ENCODE data around the gene SYNPR. TPM values are rescaled to one million over a fixed set of nuclear protein-coding genes. Genes with fewer than 3 reads are reported as not detected.

Gene SYNPR
- total and polyA plus RNA-seq, 2 donors from 2014 or later: not detected

DNA sequence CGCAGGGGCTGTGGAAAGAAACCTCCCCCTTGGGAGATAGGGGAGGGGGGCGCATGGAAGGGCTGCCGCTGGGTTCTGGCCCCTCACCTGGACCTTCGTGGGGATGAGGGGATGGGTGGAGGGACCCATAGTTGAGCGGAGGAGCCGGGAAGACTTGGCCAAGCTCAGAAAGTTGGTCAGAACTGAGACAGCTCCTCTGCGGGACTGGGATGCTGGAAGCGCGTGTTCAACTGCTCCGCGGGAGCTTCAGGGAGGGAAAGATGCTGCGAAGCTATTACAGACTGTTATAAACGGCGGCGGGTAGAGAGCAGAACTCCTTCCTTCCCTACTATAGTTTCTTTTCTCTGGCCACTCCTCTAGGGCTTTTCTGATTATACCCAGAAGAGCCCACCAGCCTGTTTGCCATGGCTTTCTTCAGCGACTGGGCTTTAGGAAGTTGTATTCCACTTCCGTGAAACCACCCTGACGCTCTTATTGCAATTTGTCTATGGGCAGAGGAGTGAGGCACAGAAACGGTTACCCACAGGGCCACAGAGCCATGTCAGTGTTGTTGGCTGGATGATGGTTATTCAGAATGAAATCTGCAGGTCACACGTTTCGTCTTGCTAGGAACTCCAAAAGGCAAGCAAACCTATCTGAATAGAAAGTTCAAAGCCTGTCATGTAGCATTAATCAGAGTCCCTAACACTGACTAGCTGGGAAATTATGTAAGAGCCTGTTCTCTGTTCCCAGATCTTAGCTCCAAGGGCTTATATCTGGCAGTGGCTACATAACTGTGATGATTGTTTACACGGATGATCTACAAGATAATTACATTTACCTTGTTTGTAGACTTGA is 1.1 kb downstream of the SYNPR start:
- no peaks in the 10 kb centered on the region for H3K9me3 ChIP-seq (ENCODE audit: control insufficient read depth in 2 of 3, insufficient read depth in 1 of 3, low read length in 3 of 3)
- H3K27ac ChIP-seq (ENCODE audit: low read depth in 2 of 2, low read length in 2 of 2): no peak overlapping the region
- FAIRE-seq: no peak
- H3K27me3 ChIP-seq (ENCODE audit: control insufficient read depth, insufficient read depth, low read length): peaks cover 20% of the 10 kb centered on the region
- H3K9ac ChIP-seq (ENCODE audit: low read length in 3 of 3): no peak overlapping the region
- intact Hi-C loops (cut with DNase I): no loop called here
- TF ChIP-seq, protein P1, sequence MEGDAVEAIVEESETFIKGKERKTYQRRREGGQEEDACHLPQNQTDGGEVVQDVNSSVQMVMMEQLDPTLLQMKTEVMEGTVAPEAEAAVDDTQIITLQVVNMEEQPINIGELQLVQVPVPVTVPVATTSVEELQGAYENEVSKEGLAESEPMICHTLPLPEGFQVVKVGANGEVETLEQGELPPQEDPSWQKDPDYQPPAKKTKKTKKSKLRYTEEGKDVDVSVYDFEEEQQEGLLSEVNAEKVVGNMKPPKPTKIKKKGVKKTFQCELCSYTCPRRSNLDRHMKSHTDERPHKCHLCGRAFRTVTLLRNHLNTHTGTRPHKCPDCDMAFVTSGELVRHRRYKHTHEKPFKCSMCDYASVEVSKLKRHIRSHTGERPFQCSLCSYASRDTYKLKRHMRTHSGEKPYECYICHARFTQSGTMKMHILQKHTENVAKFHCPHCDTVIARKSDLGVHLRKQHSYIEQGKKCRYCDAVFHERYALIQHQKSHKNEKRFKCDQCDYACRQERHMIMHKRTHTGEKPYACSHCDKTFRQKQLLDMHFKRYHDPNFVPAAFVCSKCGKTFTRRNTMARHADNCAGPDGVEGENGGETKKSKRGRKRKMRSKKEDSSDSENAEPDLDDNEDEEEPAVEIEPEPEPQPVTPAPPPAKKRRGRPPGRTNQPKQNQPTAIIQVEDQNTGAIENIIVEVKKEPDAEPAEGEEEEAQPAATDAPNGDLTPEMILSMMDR (IDR thresholded peaks at IDR 0.05; ENCODE audit: borderline replicate concordance, extremely low read depth, insufficient read depth): no peak
- H3K4me1 ChIP-seq (ENCODE audit: control insufficient read depth in 2 of 3, insufficient read depth in 2 of 3, low read depth in 1 of 3, low read length in 3 of 3): no peaks in the 10 kb centered on the region
- H3K4me3 ChIP-seq (ENCODE audit: low read length in 3 of 3): no peak overlapping the region
- no peaks in the 10 kb centered on the region for H3K36me3 ChIP-seq (ENCODE audit: control insufficient read depth in 2 of 3, insufficient read depth in 3 of 3, low read length in 3 of 3)
- DNase-seq: peak in 3 of 5 donors; percentile 22 to 48 (median 27)

DNA sequence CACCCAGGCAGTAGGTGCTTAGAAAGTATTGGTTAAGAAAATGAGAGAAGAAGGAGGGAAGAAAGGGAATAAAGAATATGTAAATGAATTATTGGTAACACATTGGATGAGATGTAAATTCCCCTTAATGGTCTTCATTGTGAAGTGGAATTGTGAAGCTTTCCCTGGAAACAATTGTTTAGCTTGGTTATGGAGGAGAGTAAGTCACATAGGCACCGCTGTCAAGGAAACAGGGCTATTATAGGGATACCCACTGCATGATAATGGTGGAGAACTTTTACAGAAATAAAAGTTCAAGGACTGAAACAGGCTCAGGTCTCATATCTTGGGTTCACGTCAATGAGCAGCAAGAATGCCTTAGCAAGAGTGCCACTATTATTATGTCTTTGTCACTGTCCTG is 9.5 kb downstream of the SYNPR start:
- no peak for FAIRE-seq
- intact Hi-C loops (cut with DNase I): no loop called here
- no peaks in the 10 kb centered on the region for H3K27me3 ChIP-seq (ENCODE audit: control insufficient read depth, insufficient read depth, low read length)
- H3K4me3 ChIP-seq (ENCODE audit: low read length in 3 of 3): no peak overlapping the region
- H3K9ac ChIP-seq (ENCODE audit: low read length in 3 of 3): no peak overlapping the region
- no peaks in the 10 kb centered on the region for H3K9me3 ChIP-seq (ENCODE audit: control insufficient read depth in 2 of 3, insufficient read depth in 1 of 3, low read length in 3 of 3)
- no peaks in the 10 kb centered on the region for H3K4me1 ChIP-seq (ENCODE audit: control insufficient read depth in 2 of 3, insufficient read depth in 2 of 3, low read depth in 1 of 3, low read length in 3 of 3)
- H3K36me3 ChIP-seq (ENCODE audit: control insufficient read depth in 2 of 3, insufficient read depth in 3 of 3, low read length in 3 of 3): no peaks in the 10 kb centered on the region
- TF ChIP-seq, protein P1 (IDR thresholded peaks at IDR 0.05; ENCODE audit: borderline replicate concordance, extremely low read depth, insufficient read depth): no peak
- no peak overlapping the region for H3K27ac ChIP-seq (ENCODE audit: low read depth in 2 of 2, low read length in 2 of 2)
- DNase-seq: no peak

DNA sequence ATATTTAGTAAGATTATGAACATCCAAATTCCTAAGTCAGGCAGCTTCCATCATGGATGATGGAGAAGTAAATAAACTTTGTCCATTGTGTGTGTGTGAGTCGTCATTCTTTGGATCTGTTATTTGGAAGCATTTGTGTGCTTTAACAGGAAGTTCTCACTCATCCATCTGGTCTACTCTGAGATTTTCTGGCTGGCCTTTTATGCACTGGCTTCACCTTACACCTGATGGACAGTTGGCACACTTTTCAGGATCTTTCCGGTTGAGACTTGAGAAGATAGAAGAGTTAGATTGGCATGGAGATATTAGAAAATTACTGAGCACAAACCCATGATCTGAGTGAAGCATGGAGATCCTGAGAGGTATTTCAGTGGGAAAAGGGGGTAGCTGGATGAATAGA is 12.6 kb downstream of the SYNPR start:
- no peaks in the 10 kb centered on the region for H3K4me1 ChIP-seq (ENCODE audit: control insufficient read depth in 2 of 3, insufficient read depth in 2 of 3, low read depth in 1 of 3, low read length in 3 of 3)
- intact Hi-C loops (cut with DNase I): no loop called here

More for the DNA sequence above, 12.6 kb downstream of the SYNPR start:
- H3K9me3 ChIP-seq (ENCODE audit: control insufficient read depth in 2 of 3, insufficient read depth in 1 of 3, low read length in 3 of 3): no peaks in the 10 kb centered on the region
- H3K27ac ChIP-seq (ENCODE audit: low read depth in 2 of 2, low read length in 2 of 2): no peak overlapping the region
- DNase-seq: no peak
- no peak for FAIRE-seq
- H3K36me3 ChIP-seq (ENCODE audit: control insufficient read depth in 2 of 3, insufficient read depth in 3 of 3, low read length in 3 of 3): no peaks in the 10 kb centered on the region
- H3K9ac ChIP-seq (ENCODE audit: low read length in 3 of 3): no peak overlapping the region
- TF ChIP-seq, protein P1 (IDR thresholded peaks at IDR 0.05; ENCODE audit: borderline replicate concordance, extremely low read depth, insufficient read depth): no peak
- no peak overlapping the region for H3K4me3 ChIP-seq (ENCODE audit: low read length in 3 of 3)
- H3K27me3 ChIP-seq (ENCODE audit: control insufficient read depth, insufficient read depth, low read length): no peaks in the 10 kb centered on the region

All from kidney (tissue), 14 donors.